Measurements from ENCODE around the gene ANKFN1.

ANKFN1 gene

DNA sequence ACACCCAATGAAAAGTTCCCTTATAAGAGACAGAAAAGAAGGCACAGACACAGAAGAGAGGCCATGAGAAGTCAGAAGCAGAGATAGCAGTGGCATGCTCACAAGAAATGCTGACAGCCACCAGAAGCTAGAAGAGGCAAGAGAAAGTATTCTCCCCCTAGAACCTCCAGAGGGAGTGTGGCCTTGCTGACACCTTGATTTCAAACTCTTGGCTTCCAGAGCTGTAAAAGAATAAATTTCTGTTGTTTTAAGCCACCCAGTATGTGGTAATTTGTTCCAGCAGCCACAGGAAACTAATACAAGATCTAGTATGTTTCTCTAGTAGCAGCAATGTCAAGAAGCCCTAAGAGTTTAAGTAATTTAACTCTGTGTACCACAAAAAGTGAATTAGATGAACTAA lies 353.1 kb downstream of the ANKFN1 start:
- no peaks in the 10 kb centered on the region for H3K9me3 ChIP-seq (ENCODE audit: control insufficient read depth, insufficient read depth, low read length)
- TF ChIP-seq EZH2phosphoT487 (IDR thresholded peaks at IDR 0.05; ENCODE audit: borderline replicate concordance, low read length) (no peak), CTCF (IDR thresholded peaks at IDR 0.05; ENCODE audit: low read depth, low read length, poor library complexity, severe bottlenecking) (no peak)
- no peaks in the 10 kb centered on the region for H3K79me2 ChIP-seq (ENCODE audit: control insufficient read depth, low read length)
- H3K27ac ChIP-seq (ENCODE audit: low read depth, low read length), result no peak overlapping the region
- H3F3A ChIP-seq (ENCODE audit: control insufficient read depth, insufficient read depth), result no peaks in the 10 kb centered on the region
- no peaks in the 10 kb centered on the region for H3K4me1 ChIP-seq (ENCODE audit: control insufficient read depth, low read length)
- H4K20me1 ChIP-seq (ENCODE audit: control insufficient read depth, insufficient read depth, low read depth, low read length), result no peaks in the 10 kb centered on the region
- peaks cover 5% of the 10 kb centered on the region for H3K27me3 ChIP-seq (ENCODE audit: control insufficient read depth, low read length)
- no peaks in the 10 kb centered on the region for H3K9me2 ChIP-seq (replicated peaks; ENCODE audit: control insufficient read depth, low read length)
- no peak overlapping the region for H3K4me3 ChIP-seq (ENCODE audit: low read length)
- H3K36me3 ChIP-seq (ENCODE audit: control insufficient read depth, low read length), result no peaks in the 10 kb centered on the region
- H3K4me2 ChIP-seq (ENCODE audit: low read length), result no peak overlapping the region

DNA sequence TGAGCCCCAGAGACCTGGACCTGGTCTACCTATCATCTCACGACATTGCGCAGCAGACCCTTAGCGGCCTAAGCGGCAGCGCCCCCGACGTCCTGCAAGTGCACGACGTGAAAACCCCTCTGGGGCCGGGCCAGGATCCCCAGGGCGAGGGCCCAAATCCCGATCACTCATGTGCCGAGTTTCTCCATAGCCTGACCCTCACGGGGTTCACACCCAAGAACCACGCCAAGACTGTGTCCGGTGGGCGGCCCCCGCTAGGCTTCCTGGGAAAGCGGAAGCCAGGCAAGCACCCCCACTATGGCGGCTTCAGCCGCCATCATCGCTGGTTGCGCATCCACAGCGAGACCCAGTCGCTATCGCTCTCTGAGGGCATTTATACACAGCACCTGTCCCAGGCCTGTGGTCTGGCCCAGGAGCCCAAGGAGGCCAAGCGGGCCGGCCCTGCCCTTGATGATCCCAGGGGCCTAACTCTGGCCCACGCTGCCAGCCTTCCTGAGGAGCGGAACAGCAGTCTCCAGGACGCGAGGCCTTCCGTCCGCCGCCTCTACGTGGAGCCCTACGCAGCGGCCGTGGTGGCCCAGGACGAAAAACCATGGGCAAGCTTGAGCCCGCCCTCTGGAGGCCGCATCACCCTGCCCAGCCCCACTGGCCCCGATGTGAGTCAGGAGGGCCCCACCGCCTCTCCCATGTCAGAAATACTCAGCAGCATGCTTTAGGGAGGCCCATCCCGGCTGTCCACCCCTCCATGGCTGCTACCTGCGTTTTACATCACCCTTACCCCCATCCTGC lies 357.5 kb downstream of the ANKFN1 start:
- H3K9me3 ChIP-seq (ENCODE audit: control insufficient read depth, insufficient read depth, low read length), result no peaks in the 10 kb centered on the region
- H3K4me2 ChIP-seq (ENCODE audit: low read length), result no peak overlapping the region
- H3K27me3 ChIP-seq (ENCODE audit: control insufficient read depth, low read length), result peaks cover 15% of the 10 kb centered on the region
- TF ChIP-seq CTCF (IDR thresholded peaks at IDR 0.05; ENCODE audit: low read depth, low read length, poor library complexity, severe bottlenecking), result no peak
- TF ChIP-seq EZH2phosphoT487 (IDR thresholded peaks at IDR 0.05; ENCODE audit: borderline replicate concordance, low read length), result no peak
- H3K9me2 ChIP-seq (replicated peaks; ENCODE audit: control insufficient read depth, low read length), result no peaks in the 10 kb centered on the region
- no peaks in the 10 kb centered on the region for H3K79me2 ChIP-seq (ENCODE audit: control insufficient read depth, low read length)
- H4K20me1 ChIP-seq (ENCODE audit: control insufficient read depth, insufficient read depth, low read depth, low read length), result no peaks in the 10 kb centered on the region
- H3K27ac ChIP-seq (ENCODE audit: low read depth, low read length), result no peak overlapping the region
- H3K36me3 ChIP-seq (ENCODE audit: control insufficient read depth, low read length), result no peaks in the 10 kb centered on the region
- H3K4me1 ChIP-seq (ENCODE audit: control insufficient read depth, low read length), result no peaks in the 10 kb centered on the region
- H3F3A ChIP-seq (ENCODE audit: control insufficient read depth, insufficient read depth), result no peaks in the 10 kb centered on the region
- no peak overlapping the region for H3K4me3 ChIP-seq (ENCODE audit: low read length)

DNA sequence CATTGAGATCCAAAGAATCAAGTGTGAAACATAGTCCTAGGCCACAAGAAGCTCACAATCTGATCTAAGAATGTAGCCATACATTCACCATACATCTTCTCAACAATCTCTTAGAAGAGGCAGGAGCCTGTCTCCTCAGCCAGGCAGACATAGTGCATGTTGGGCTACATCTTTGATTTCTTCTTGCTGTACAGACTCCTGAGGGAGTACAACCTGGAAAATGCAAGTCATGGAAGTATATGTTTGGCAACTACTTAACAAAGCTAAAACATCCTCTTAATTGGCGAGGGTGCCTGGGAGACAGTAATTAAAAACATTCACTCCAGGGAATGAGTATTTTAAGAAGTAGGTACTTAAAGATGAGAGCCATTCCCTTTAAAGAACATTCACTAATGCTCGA lies 361.0 kb downstream of the ANKFN1 start:
- Histone ChIP-seq H3K4me3 (ENCODE audit: low read length) (no peak overlapping the region), H3K79me2 (ENCODE audit: control insufficient read depth, low read length) (no peaks in the 10 kb centered on the region), H3K27ac (ENCODE audit: low read depth, low read length) (no peak overlapping the region), H3F3A (ENCODE audit: control insufficient read depth, insufficient read depth) (no peaks in the 10 kb centered on the region), H3K9me3 (ENCODE audit: control insufficient read depth, insufficient read depth, low read length) (no peaks in the 10 kb centered on the region), H3K4me2 (ENCODE audit: low read length) (no peak overlapping the region), H3K9me2 (replicated peaks; ENCODE audit: control insufficient read depth, low read length) (no peaks in the 10 kb centered on the region), H3K4me1 (ENCODE audit: control insufficient read depth, low read length) (no peaks in the 10 kb centered on the region), H3K36me3 (ENCODE audit: control insufficient read depth, low read length) (no peaks in the 10 kb centered on the region), H3K27me3 (ENCODE audit: control insufficient read depth, low read length) (peaks cover 15% of the 10 kb centered on the region), H4K20me1 (ENCODE audit: control insufficient read depth, insufficient read depth, low read depth, low read length) (no peaks in the 10 kb centered on the region)
- TF ChIP-seq EZH2phosphoT487 (IDR thresholded peaks at IDR 0.05; ENCODE audit: borderline replicate concordance, low read length) (no peak), CTCF (IDR thresholded peaks at IDR 0.05; ENCODE audit: low read depth, low read length, poor library complexity, severe bottlenecking) (no peak)

All from DOHH2 (cell line).